Panc1 (cell line): Measurements from ENCODE around the gene TFAP2B.

ENCODE experiments used
- POLR2AphosphoS5 ChIP-seq: IDR thresholded peaks from 2 replicates; pipeline ENCODE4 v1.6.1; 2012; ENCODE audit warnings: mild to moderate bottlenecking, low read depth, low read length, moderate library complexity
- SIN3A ChIP-seq: IDR thresholded peaks from 2 replicates; pipeline ENCODE4 v1.6.1; 2012; ENCODE audit warnings: low read depth, mild to moderate bottlenecking, low read length, moderate library complexity, borderline replicate concordance; ENCODE audit not compliant: insufficient read depth
- TCF7L2 ChIP-seq: IDR thresholded peaks from 2 replicates; pipeline ENCODE4 v1.6.1; 2011; ENCODE audit warnings: mild to moderate bottlenecking, low read depth, low read length, inconsistent platforms
- TF ChIP-seq, protein P1 (sequence below): fragments of 450-650 bp; IDR thresholded peaks from 2 replicates; pipeline ENCODE4 v1.5.1; 2017; ENCODE audit warnings: mild to moderate bottlenecking
- TF ChIP-seq, protein P2 (sequence below), 2 experiments: IDR thresholded peaks; 2 replicates each; pipeline ENCODE4 v1.6.1; 2011 to 2012; ENCODE audit warnings: low read depth in 2 of 2, control low read depth in 1 of 2, low read length in 1 of 2, mild to moderate bottlenecking in 1 of 2, moderate library complexity in 1 of 2; ENCODE audit not compliant: insufficient read depth in 1 of 2

DNA sequence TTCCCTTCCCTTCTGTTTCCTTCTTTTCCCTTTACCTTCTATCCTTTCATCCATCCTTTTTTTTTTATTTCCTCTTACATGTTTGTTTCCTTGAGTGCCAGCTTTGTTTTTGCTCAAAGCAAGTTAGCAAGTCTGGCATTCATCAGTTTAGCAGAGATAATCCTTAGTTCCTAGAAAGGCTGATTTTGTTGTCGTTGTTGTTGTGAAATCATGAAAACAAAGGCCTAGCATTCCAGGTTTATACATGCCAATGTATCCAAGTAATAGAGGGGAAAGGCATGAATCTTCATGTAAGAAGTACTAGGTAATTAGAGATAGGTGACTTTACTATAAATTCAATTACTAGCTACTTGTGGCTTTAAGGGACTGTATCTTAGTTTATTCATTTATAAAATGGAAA, 45.9 kb downstream of the TFAP2B start:
- TF ChIP-seq, protein P1, sequence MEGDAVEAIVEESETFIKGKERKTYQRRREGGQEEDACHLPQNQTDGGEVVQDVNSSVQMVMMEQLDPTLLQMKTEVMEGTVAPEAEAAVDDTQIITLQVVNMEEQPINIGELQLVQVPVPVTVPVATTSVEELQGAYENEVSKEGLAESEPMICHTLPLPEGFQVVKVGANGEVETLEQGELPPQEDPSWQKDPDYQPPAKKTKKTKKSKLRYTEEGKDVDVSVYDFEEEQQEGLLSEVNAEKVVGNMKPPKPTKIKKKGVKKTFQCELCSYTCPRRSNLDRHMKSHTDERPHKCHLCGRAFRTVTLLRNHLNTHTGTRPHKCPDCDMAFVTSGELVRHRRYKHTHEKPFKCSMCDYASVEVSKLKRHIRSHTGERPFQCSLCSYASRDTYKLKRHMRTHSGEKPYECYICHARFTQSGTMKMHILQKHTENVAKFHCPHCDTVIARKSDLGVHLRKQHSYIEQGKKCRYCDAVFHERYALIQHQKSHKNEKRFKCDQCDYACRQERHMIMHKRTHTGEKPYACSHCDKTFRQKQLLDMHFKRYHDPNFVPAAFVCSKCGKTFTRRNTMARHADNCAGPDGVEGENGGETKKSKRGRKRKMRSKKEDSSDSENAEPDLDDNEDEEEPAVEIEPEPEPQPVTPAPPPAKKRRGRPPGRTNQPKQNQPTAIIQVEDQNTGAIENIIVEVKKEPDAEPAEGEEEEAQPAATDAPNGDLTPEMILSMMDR, result no peak
- TF ChIP-seq TCF7L2, result no peak
- TF ChIP-seq SIN3A, result no peak
- no peak for TF ChIP-seq POLR2AphosphoS5
- TF ChIP-seq, protein P2, sequence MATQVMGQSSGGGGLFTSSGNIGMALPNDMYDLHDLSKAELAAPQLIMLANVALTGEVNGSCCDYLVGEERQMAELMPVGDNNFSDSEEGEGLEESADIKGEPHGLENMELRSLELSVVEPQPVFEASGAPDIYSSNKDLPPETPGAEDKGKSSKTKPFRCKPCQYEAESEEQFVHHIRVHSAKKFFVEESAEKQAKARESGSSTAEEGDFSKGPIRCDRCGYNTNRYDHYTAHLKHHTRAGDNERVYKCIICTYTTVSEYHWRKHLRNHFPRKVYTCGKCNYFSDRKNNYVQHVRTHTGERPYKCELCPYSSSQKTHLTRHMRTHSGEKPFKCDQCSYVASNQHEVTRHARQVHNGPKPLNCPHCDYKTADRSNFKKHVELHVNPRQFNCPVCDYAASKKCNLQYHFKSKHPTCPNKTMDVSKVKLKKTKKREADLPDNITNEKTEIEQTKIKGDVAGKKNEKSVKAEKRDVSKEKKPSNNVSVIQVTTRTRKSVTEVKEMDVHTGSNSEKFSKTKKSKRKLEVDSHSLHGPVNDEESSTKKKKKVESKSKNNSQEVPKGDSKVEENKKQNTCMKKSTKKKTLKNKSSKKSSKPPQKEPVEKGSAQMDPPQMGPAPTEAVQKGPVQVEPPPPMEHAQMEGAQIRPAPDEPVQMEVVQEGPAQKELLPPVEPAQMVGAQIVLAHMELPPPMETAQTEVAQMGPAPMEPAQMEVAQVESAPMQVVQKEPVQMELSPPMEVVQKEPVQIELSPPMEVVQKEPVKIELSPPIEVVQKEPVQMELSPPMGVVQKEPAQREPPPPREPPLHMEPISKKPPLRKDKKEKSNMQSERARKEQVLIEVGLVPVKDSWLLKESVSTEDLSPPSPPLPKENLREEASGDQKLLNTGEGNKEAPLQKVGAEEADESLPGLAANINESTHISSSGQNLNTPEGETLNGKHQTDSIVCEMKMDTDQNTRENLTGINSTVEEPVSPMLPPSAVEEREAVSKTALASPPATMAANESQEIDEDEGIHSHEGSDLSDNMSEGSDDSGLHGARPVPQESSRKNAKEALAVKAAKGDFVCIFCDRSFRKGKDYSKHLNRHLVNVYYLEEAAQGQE (IDR thresholded peaks at IDR 0.05; ENCODE audit: insufficient read depth in 1 of 2, low read depth in 2 of 2, low read length in 1 of 2), result no peak
